Stimulated activated CD8-positive, alpha-beta memory T cell treated with anti-CD3 and anti-CD28 coated beads, Interleukin-4, amount 100 ng/mL, for 4 hours (primary cell): ENCODE data around the gene STK32C.

Experiments used
- DNase-seq, 2 donors: peaks; one replicate each; pipeline ENCODE4 v3.0.0-alpha.2; 2020; ENCODE audit warnings: low read depth in 2 of 2, low spot score in 1 of 2

Gene STK32C

GRCh38 chr10:132189016-132189415 lies 118.7 kb downstream of the STK32C start:
- DNase-seq = no peak

GRCh38 chr10:132188331-132188730 lies 119.4 kb downstream of the STK32C start:
- DNase-seq = no peak

- DNase-seq = no peak
Observed at GRCh38 chr10:132187430-132188138, 120.2 kb downstream of the STK32C start.

GRCh38 chr10:132186488-132187429 lies 121.0 kb downstream of the STK32C start, which contains the start of gene DPYSL4:
Gene DPYSL4, plus strand, starts transcription at chr10:132186948. Its CDS starts 116 bp downstream, at chr10:132187064.
- no peak for DNase-seq

GRCh38 chr10:132185601-132186487 lies 121.9 kb downstream of the STK32C start:
- DNase-seq = no peak

GRCh38 chr10:132184816-132185593 lies 122.7 kb downstream of the STK32C start:
- no peak for DNase-seq

GRCh38 chr10:132183046-132183445 lies 124.7 kb downstream of the STK32C start:
- DNase-seq = no peak

GRCh38 chr10:132182591-132182990 lies 125.2 kb downstream of the STK32C start:
- DNase-seq = no peak

- DNase-seq = no peak
Observed at GRCh38 chr10:132181691-132182425, 125.9 kb downstream of the STK32C start.

- DNase-seq = no peak
Observed at GRCh38 chr10:132180736-132181135, 127.0 kb downstream of the STK32C start.

GRCh38 chr10:132179551-132180392 lies 128.0 kb downstream of the STK32C start:
- DNase-seq = no peak

- no peak for DNase-seq
Observed at GRCh38 chr10:132178672-132179545, 128.8 kb downstream of the STK32C start.

GRCh38 chr10:132178046-132178445 lies 129.7 kb downstream of the STK32C start:
- no peak for DNase-seq

GRCh38 chr10:132176623-132177500 lies 130.9 kb downstream of the STK32C start:
- DNase-seq = no peak

GRCh38 chr10:132175907-132176581 lies 131.7 kb downstream of the STK32C start:
- no peak for DNase-seq

- DNase-seq = no peak
Observed at GRCh38 chr10:132175408-132175807, 132.3 kb downstream of the STK32C start.
